OCI-LY1 (cell line): ENCODE results near the gene BCL2L15.

Source experiments
- EZH2 ChIP-seq: fragments of 200-600 bp; sonication (generic), shearing (Covaris generic); IDR thresholded peaks from 2 replicates; pipeline ENCODE4 v1.8.0; 2017; ENCODE audit warnings: borderline replicate concordance, mixed run types, mild to moderate bottlenecking, antibody characterized with exemption, low read length, moderate library complexity, mixed read lengths
- TF ChIP-seq, protein P1 (sequence below): fragments of 200-600 bp; sonication (generic), shearing (Covaris generic); IDR thresholded peaks from 2 replicates; pipeline ENCODE4 v1.5.1; 2017; ENCODE audit warnings: mild to moderate bottlenecking, antibody characterized with exemption, low read length, moderate library complexity, mixed read lengths

GRCh38 chr1:113850127-113850796, 37.1 kb downstream of the BCL2L15 start:
- TF ChIP-seq, protein P1, sequence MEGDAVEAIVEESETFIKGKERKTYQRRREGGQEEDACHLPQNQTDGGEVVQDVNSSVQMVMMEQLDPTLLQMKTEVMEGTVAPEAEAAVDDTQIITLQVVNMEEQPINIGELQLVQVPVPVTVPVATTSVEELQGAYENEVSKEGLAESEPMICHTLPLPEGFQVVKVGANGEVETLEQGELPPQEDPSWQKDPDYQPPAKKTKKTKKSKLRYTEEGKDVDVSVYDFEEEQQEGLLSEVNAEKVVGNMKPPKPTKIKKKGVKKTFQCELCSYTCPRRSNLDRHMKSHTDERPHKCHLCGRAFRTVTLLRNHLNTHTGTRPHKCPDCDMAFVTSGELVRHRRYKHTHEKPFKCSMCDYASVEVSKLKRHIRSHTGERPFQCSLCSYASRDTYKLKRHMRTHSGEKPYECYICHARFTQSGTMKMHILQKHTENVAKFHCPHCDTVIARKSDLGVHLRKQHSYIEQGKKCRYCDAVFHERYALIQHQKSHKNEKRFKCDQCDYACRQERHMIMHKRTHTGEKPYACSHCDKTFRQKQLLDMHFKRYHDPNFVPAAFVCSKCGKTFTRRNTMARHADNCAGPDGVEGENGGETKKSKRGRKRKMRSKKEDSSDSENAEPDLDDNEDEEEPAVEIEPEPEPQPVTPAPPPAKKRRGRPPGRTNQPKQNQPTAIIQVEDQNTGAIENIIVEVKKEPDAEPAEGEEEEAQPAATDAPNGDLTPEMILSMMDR = no peak
- TF ChIP-seq EZH2 = no peak
